ENCODE data around the gene IDE. TPM values are rescaled to one million over a fixed set of nuclear protein-coding genes. Genes with fewer than 3 reads are reported as not detected.
"Not testable (repeated sequence)": the region's sequence is repeated elsewhere in the genome, so short reads cannot be mapped to it uniquely, and the experiment has no call there.

The IDE gene
- total and polyA plus RNA-seq, 2 experiments from 2014 or later = 18.6 to 26.4 TPM

DNA sequence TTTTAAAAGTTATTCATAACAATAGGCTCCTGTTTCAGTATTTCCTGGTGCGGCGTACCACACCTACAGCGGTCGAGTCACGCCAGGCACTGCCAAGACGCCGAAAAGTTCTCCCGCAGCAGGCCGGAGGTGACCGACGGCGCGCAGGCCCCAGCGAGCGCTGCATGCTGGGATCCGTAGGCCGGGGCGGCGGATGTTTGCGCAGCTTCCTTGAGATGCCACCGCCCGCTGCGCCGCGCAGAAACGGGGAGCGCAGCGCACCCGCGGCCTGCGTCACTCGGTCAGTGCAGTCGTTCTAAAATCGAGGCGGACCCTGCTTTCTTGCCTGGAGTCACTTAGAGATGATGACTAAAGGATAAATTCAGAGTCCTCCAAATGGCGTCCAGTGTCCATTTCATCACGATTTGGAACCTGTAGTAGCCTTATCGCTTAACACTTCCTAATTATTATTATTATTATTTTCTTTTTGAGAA lies 17.7 kb upstream of the IDE start:
- Histone ChIP-seq H3F3A (ENCODE audit: insufficient read depth) (peaks cover 21% of the 10 kb centered on the region), H3K9me2 (ENCODE audit: insufficient read depth) (no peaks in the 10 kb centered on the region), H3K9ac (peak overlapping the region; percentile 81), H3K9me3 (ENCODE audit: low read depth) (no peaks in the 10 kb centered on the region), H3K79me2 (ENCODE audit: insufficient read depth) (peaks cover 36% of the 10 kb centered on the region), H3K4me1 (ENCODE audit: insufficient read depth) (peaks cover 25% of the 10 kb centered on the region), H3K36me3 (ENCODE audit: low read depth) (no peaks in the 10 kb centered on the region), H3K27ac (peak overlapping the region; percentile 87), H3K4me2 (ENCODE audit: unreplicated experiment) (peak overlapping the region; percentile 85), H3K27me3 (replicated peaks; ENCODE audit: insufficient read depth) (no peaks in the 10 kb centered on the region), H4K20me1 (ENCODE audit: insufficient read depth) (no peaks in the 10 kb centered on the region), H3K4me3 (peak overlapping the region; percentile 85), H2AFZ (peak overlapping the region; percentile 95)
- TF ChIP-seq EZH2phosphoT487 (IDR thresholded peaks at IDR 0.05; ENCODE audit: insufficient read depth, low read depth) = no peak
- TF ChIP-seq EZH2 (IDR thresholded peaks at IDR 0.05; ENCODE audit: insufficient read depth, poor library complexity, severe bottlenecking) = no peak
- in situ Hi-C loops (cut with MboI) = no loop called here
- 7 to 9% methylated on average over 31 to 37 of the region's 38 CpGs for WGBS, 2 experiments (ENCODE audit: low coverage in 1 of 2, low lambda C conversion rate in 2 of 2, missing lambda C conversion rate in 2 of 2)
- DNase-seq = peak; percentile 98

DNA sequence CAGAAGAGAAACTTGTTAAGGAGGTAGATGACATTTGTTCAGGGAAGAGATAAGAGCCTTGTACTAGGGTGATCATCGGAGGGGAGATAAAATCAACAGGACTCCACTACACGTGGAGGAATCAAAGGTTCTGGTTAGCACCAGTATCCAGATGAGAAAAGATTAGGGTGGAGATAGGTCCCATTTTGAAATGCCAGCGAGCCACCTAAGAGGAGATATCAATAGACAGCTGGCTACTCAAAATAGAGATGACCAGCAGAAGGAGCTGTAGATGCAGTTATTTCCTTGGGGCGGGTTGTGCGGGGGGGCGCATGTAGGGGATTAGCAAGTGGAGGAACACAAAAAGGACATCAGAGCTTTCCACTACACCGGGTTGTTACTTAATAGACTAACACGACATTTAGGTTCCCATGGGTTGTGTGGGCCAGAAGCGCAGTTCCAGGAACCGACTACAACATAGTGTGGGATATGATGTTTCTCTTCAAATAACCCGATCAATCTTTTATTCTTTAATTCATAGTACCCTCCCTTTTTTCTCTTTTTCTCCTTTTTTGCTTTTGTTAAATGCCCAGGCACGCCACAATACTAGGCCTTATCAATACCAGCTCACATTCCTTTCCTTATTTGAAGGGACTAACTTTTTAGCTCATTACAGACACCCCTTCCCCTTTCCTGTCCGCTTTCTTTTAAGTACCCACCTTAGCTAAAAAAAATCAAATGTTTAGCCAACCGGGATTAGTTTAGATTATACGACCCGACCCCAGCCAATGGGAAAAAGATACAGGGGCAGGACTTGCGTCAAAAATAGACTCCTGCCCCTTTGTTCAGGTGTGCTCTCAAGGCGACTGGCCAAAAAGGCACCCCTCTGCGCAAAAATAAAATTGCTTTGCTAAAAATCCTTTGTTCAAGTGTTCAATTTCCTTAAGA lies 17.0 kb upstream of the IDE start:
- TF ChIP-seq EZH2 (IDR thresholded peaks at IDR 0.05; ENCODE audit: insufficient read depth, poor library complexity, severe bottlenecking) = no peak
- no peak for TF ChIP-seq EZH2phosphoT487 (IDR thresholded peaks at IDR 0.05; ENCODE audit: insufficient read depth, low read depth)
- H3K36me3 ChIP-seq (ENCODE audit: low read depth) = no peaks in the 10 kb centered on the region
- peaks cover 21% of the 10 kb centered on the region for H3F3A ChIP-seq (ENCODE audit: insufficient read depth)
- peak overlapping the region; percentile 85 for H3K4me2 ChIP-seq (ENCODE audit: unreplicated experiment)
- H3K9me3 ChIP-seq (ENCODE audit: low read depth) = no peaks in the 10 kb centered on the region
- 43 to 52% methylated on average over 19 of the region's 19 CpGs for whole genome bisulfite sequencing, 2 experiments (ENCODE audit: low coverage in 1 of 2, low lambda C conversion rate in 2 of 2, missing lambda C conversion rate in 2 of 2)
- in situ Hi-C loops (cut with MboI) = no loop called here
- peak; percentile 75 for DNase-seq
- peak overlapping the region; percentile 87 for H3K27ac ChIP-seq
- peak overlapping the region; percentile 95 for H2AFZ ChIP-seq
- peaks cover 29% of the 10 kb centered on the region for H3K79me2 ChIP-seq (ENCODE audit: insufficient read depth)
- H3K9me2 ChIP-seq (ENCODE audit: insufficient read depth) = no peaks in the 10 kb centered on the region
- peak overlapping the region; percentile 85 for H3K4me3 ChIP-seq
- no peaks in the 10 kb centered on the region for H4K20me1 ChIP-seq (ENCODE audit: insufficient read depth)
- H3K9ac ChIP-seq = peak overlapping the region; percentile 81
- H3K27me3 ChIP-seq (replicated peaks; ENCODE audit: insufficient read depth) = no peaks in the 10 kb centered on the region
- peaks cover 18% of the 10 kb centered on the region for H3K4me1 ChIP-seq (ENCODE audit: insufficient read depth)

DNA sequence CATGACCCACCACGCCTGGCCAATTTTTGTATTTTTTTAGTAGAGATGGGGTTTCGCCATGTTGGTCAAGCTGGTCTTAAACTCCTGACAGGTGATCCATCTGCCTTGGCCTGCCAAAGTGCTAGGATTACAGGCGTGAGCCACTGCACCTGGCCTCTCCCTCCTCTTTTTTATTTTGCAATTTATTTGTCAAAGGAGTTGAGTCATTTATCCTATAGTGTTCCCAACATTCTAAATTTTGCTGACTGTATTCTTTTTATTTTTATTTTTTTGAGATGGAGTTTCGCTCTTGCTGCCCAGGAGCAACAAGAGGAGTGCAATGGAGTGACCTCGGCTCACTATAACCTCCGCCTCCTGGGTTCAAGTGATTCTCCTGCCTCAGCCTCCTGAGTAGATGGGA lies 8.5 kb upstream of the IDE start:
- H3F3A ChIP-seq (ENCODE audit: insufficient read depth); H3K36me3 ChIP-seq (ENCODE audit: low read depth); H3K9me2 ChIP-seq (ENCODE audit: insufficient read depth); H3K4me2 ChIP-seq (ENCODE audit: unreplicated experiment); in situ Hi-C loops (cut with MboI); H3K4me1 ChIP-seq (ENCODE audit: insufficient read depth); H3K4me3 ChIP-seq; H3K27ac ChIP-seq; H4K20me1 ChIP-seq (ENCODE audit: insufficient read depth); H3K9ac ChIP-seq; H3K79me2 ChIP-seq (ENCODE audit: insufficient read depth); H3K27me3 ChIP-seq (replicated peaks; ENCODE audit: insufficient read depth); DNase-seq; H2AFZ ChIP-seq; H3K9me3 ChIP-seq (ENCODE audit: low read depth): not testable (repeated sequence)
- 93 to 95% methylated on average over 6 of the region's 6 CpGs for WGBS, 2 experiments (ENCODE audit: low coverage in 1 of 2, low lambda C conversion rate in 2 of 2, missing lambda C conversion rate in 2 of 2)

DNA sequence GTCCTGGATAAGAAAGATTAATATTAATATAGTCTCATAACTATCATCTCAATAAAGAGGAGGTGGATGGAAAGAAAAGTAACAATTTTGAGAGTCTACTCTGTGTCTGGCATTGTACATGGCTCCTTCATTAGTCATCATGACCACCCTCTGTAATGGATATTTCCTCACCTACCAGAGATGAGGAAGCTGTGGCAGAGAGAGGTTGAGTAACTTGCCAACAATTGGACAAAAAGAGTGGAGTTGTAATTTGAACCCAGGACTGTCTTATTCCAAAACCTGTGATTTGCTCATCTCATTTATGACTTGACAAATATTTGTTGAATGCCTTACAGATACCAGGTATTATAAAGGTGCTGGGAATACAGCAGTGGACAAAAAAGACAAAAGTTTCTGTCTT lies 2.1 kb upstream of the IDE start:
- H3K4me2 ChIP-seq (ENCODE audit: unreplicated experiment) = peak overlapping the region; percentile 1
- peaks cover 23% of the 10 kb centered on the region for H3F3A ChIP-seq (ENCODE audit: insufficient read depth)
- TF ChIP-seq EZH2 (IDR thresholded peaks at IDR 0.05; ENCODE audit: insufficient read depth, poor library complexity, severe bottlenecking) (no peak), EZH2phosphoT487 (IDR thresholded peaks at IDR 0.05; ENCODE audit: insufficient read depth, low read depth) (no peak)
- no peaks in the 10 kb centered on the region for H3K9me2 ChIP-seq (ENCODE audit: insufficient read depth)
- peaks cover 30% of the 10 kb centered on the region for H3K4me1 ChIP-seq (ENCODE audit: insufficient read depth)
- no peak overlapping the region for H3K9ac ChIP-seq
- no peaks in the 10 kb centered on the region for H3K36me3 ChIP-seq (ENCODE audit: low read depth)
- no peaks in the 10 kb centered on the region for H3K27me3 ChIP-seq (replicated peaks; ENCODE audit: insufficient read depth)
- no peak overlapping the region for H3K27ac ChIP-seq
- DNase-seq = peak; percentile 76
- no peaks in the 10 kb centered on the region; the same call in 1 of the 2 replicates for H4K20me1 ChIP-seq (ENCODE audit: insufficient read depth)
- peaks cover 25% of the 10 kb centered on the region for H3K79me2 ChIP-seq (ENCODE audit: insufficient read depth)
- no peaks in the 10 kb centered on the region for H3K9me3 ChIP-seq (ENCODE audit: low read depth)
- H3K4me3 ChIP-seq = no peak overlapping the region
- in situ Hi-C loops (cut with MboI) = no loop called here
- H2AFZ ChIP-seq = no peak overlapping the region

All from GM23248 (cell line).